Calu3 (cell line): Measurements from ENCODE around the gene NBAS. TPM values are rescaled to one million over a fixed set of nuclear protein-coding genes. Genes with fewer than 3 reads are reported as not detected.
"Not testable (repeated sequence)": the region's sequence is repeated elsewhere in the genome, so short reads cannot be mapped to it uniquely, and the experiment has no call there.

ENCODE experiments used
- BruUV-seq: library from RNA; stranded (reverse); fragments of 400-500 nt; replicated peaks from 2 replicates; lab custom pipeline; 2021; lab: Mats Ljungman, UMichigan
- CTCF ChIA-PET: fragments of 300-600 bp; sonication (Branson Sonifier 250); formaldehyde crosslinking; loops from one replicate; lab custom pipeline; 2022; ENCODE audit warnings: antibody characterized with exemption; lab: Charles Lee
- DNase-seq: peaks from one replicate; pipeline ENCODE4 v3.0.0; 2022
- H3K27ac Mint-ChIP-seq: one replicate; pipeline ENCODE4 v1.8.0; 2022; ENCODE audit warnings: mixed read lengths; ENCODE audit not compliant: unreplicated experiment
- H3K27me3 Mint-ChIP-seq: one replicate; pipeline ENCODE4 v1.8.0; 2022; ENCODE audit warnings: mixed read lengths; ENCODE audit not compliant: unreplicated experiment
- H3K36me3 Mint-ChIP-seq: one replicate; pipeline ENCODE4 v1.8.0; 2022; ENCODE audit warnings: mild to moderate bottlenecking, moderate library complexity, mixed read lengths; ENCODE audit not compliant: insufficient read depth, unreplicated experiment
- H3K4me1 Mint-ChIP-seq: one replicate; pipeline ENCODE4 v1.8.0; 2022; ENCODE audit warnings: mild to moderate bottlenecking, low read depth, mixed read lengths; ENCODE audit not compliant: unreplicated experiment
- H3K4me3 Mint-ChIP-seq: one replicate; pipeline ENCODE4 v1.8.0; 2022; ENCODE audit warnings: mild to moderate bottlenecking, low read depth, moderate library complexity, mixed read lengths; ENCODE audit not compliant: unreplicated experiment
- H3K9me3 Mint-ChIP-seq: one replicate; pipeline ENCODE4 v1.8.0; 2022; ENCODE audit warnings: low read depth, mixed read lengths; ENCODE audit not compliant: unreplicated experiment
- CTCF ChIP-seq: fragments of 200-600 bp; IDR thresholded peaks from one replicate; pipeline ENCODE4 v1.8.0; 2022; ENCODE audit warnings: antibody characterized with exemption; ENCODE audit not compliant: unreplicated experiment
- intact Hi-C: fragments of 100-400 bp; cut with micrococcal nuclease; formaldehyde crosslinking; loops from one replicate; pipeline ENCODE4 v1.10.0; 2022; ENCODE audit not compliant: unreplicated experiment
- total RNA-seq: library from RNA; stranded (reverse); gene quantifications from 2 replicates; pipeline ENCODE4 v1.2.3, GENCODE V29; 2022

Gene NBAS
- total RNA-seq, 1 experiment from 2014 or later: 30.4 TPM

DNA sequence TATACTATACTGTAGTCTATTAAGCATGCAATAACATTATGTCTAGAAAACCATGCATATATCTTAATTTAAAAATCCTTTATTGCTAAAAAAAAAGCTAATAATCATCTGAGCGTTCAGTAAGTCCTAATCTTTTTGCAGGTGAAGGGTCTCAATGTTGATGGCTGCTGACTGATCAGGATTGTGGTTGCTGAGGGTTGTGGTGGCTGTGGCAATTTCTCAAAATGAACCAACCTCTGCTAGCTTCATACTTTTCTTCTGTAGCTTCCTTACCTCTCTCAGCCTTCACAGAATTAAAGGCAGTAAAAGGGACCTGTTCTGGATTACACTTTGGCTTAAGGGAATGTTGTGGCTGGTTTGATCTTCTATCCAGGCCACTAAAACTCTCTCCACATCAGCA is 235.8 kb downstream of the NBAS start:
- H3K9me3 Mint-ChIP-seq: no peaks in the 10 kb centered on the region
- CTCF ChIA-PET: no interaction called here
- intact Hi-C loops: no loop called here
- DNase-seq: no peak
- H3K27ac Mint-ChIP-seq: no peak overlapping the region
- no peaks in the 10 kb centered on the region for H3K27me3 Mint-ChIP-seq
- no peaks in the 10 kb centered on the region for H3K36me3 Mint-ChIP-seq
- no peaks in the 10 kb centered on the region for H3K4me1 Mint-ChIP-seq
- TF ChIP-seq CTCF: no peak
- BruUV-seq: no TSS peak
- H3K4me3 Mint-ChIP-seq: no peak overlapping the region

DNA sequence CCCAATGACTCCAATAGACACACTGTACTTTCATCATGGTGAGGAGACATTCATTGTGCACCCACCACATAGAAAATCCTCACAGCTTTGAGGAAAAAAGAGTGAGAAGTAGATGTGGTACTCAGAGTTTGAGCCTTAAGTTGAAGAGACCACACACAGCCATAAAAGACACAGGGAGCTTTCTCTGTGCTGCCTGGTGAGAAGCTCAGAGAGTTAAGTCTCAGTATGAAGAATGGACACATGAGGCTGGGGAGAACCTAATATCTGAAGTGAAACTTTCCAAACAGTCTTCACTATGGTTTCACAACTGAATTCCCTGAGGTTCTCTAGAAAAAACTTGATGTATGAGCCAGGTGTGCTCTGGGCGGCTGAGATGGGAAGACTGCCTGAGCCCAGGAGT is 237.9 kb downstream of the NBAS start:
- BruUV-seq: no TSS peak
- CTCF ChIA-PET: no interaction called here
- Mint-ChIP-seq H3K9me3 (peaks cover 6% of the 10 kb centered on the region), H3K27me3 (no peaks in the 10 kb centered on the region), H3K36me3 (no peaks in the 10 kb centered on the region), H3K4me3 (no peak overlapping the region), H3K4me1 (no peaks in the 10 kb centered on the region), H3K27ac (no peak overlapping the region)
- DNase-seq: no peak
- TF ChIP-seq CTCF: no peak
- intact Hi-C loops: no loop called here

DNA sequence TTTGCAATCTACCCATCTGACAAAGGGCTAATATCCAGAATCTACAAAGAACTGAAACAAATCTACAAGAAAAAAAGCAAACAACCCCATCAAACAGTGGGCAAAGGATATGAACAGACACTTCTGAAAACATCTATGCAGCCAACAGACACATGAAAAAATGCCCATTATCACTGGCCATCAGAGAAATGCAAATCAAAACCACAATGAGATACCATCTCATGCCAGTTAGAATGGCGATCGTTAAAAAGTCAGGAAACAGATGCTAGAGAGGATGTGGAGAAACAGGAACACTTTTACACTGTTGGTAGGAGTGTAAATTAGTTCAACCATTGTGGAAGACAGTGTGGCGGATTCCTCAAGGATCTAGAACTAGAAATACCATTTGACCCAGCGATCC is 239.7 kb downstream of the NBAS start:
- DNase-seq, BruUV-seq, intact Hi-C loops, H3K36me3 Mint-ChIP-seq, H3K27ac Mint-ChIP-seq, H3K4me1 Mint-ChIP-seq, CTCF ChIA-PET, H3K4me3 Mint-ChIP-seq, H3K27me3 Mint-ChIP-seq: not testable (repeated sequence)
- H3K9me3 Mint-ChIP-seq: peaks cover 11% of the 10 kb centered on the region

DNA sequence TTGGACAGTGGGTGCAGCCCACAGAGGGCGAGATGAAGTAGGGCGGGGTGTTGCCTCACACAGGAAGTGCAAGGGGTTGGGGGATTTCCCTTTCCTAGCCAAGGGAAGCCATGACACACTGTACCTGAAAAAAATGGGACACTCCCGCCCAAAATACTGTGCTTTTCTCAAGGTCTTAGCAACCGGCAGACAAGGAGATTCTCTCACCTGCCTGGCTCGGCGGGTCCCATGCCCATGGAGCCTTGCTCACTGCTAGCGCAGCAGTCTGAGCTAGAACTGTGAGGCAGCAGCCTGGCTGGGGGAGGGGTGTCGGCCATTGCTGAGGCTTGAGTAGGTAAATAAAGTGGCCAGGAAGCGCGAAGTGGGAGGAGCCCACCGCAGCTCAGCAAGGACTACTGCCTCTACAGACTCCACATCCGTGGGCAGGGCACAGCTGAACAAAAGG is 244.7 kb downstream of the NBAS start:
- no peak for TF ChIP-seq CTCF
- no peak overlapping the region for H3K27ac Mint-ChIP-seq
- H3K4me3 Mint-ChIP-seq: no peak overlapping the region
- intact Hi-C loops: no loop called here
- no peaks in the 10 kb centered on the region for H3K36me3 Mint-ChIP-seq
- DNase-seq: no peak
- no peaks in the 10 kb centered on the region for H3K4me1 Mint-ChIP-seq
- no TSS peak for BruUV-seq
- H3K27me3 Mint-ChIP-seq: no peaks in the 10 kb centered on the region
- CTCF ChIA-PET: no interaction called here
- peaks cover 11% of the 10 kb centered on the region for H3K9me3 Mint-ChIP-seq

DNA sequence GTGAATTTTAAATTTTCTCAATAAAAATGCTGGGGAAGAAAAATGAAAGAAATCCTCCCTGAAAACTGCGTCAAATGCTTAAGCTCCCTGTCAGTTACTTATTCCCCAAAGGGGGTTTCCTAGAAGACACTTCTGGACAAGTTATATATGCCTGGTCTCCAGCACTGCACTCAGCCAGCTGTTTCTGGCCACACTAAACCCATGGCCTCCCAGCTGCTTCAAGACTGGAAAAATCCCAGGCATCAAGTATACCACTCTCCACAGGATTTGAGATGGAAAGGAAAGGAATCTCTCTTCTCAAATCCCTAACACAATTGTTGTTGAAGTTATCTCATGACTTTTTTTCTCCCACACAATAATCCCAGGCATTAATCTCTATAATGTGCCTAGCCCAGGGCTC is 245.7 kb downstream of the NBAS start:
- Mint-ChIP-seq H3K27me3 (no peaks in the 10 kb centered on the region), H3K36me3 (no peaks in the 10 kb centered on the region), H3K4me3 (no peak overlapping the region), H3K9me3 (peaks cover 11% of the 10 kb centered on the region), H3K27ac (no peak overlapping the region), H3K4me1 (no peaks in the 10 kb centered on the region)
- no peak for DNase-seq
- CTCF ChIA-PET: no interaction called here
- intact Hi-C loops: no loop called here
- no peak for TF ChIP-seq CTCF
- no TSS peak for BruUV-seq
